B cell (primary cell): ENCODE data around the gene MAML2. TPM values are rescaled to one million over a fixed set of nuclear protein-coding genes. Genes with fewer than 3 reads are reported as not detected.

Experiments
- ATAC-seq: fragments of 200-7000 bp; cut with Tn5 transposase; one replicate; pipeline ENCODE4 v1.10.0; 2021; ENCODE audit warnings: low read depth, mild to moderate bottlenecking, moderate number of reproducible peaks, moderate library complexity
- CTCF ChIA-PET: fragments of 350-600 bp; sonication (Branson Sonifier 250); formaldehyde crosslinking; loops from one replicate; lab custom pipeline; 2021; ENCODE audit warnings: antibody characterized with exemption, inconsistent platforms; lab: Charles Lee
- POLR2A ChIA-PET: fragments of 350-600 bp; sonication (Branson Sonifier 250); formaldehyde crosslinking; loops from one replicate; lab custom pipeline; 2021; ENCODE audit warnings: antibody characterized with exemption; lab: Charles Lee
- DNase-seq: peaks from one replicate; pipeline ENCODE4 v3.0.0; 2013
- H2AFZ ChIP-seq: 2 replicates; pipeline ENCODE4 v1.6.1; 2012; ENCODE audit warnings: mild to moderate bottlenecking, low read depth, low read length; ENCODE audit not compliant: insufficient read depth, poor library complexity, severe bottlenecking
- H3K27ac ChIP-seq, 2 donors: 1 replicate in 1 of 2; 2 replicates in 1 of 2; pipeline ENCODE4 v1.5.1; 2012 to 2013; ENCODE audit warnings: low read length in 2 of 2, mild to moderate bottlenecking in 2 of 2, moderate library complexity in 1 of 2
- H3K27me3 ChIP-seq, 4 experiments: fragments of 200-600 bp in 1 of 4; sonication (generic) in 1 of 4; replicated peaks in 1 of 4; 1 replicate in 2 of 4; 2 replicates in 2 of 4; pipeline versions ENCODE4 v1.6.1 to v1.7.0; 2013 to 2016; ENCODE audit warnings: low read length in 3 of 4, mild to moderate bottlenecking in 2 of 4, mixed read lengths in 1 of 4, moderate library complexity in 1 of 4; ENCODE audit not compliant: insufficient read depth in 4 of 4, control insufficient read depth in 3 of 4; ENCODE audit errors: control extremely low read depth in 1 of 4
- H3K36me3 ChIP-seq, 2 experiments: replicated peaks in 1 of 2; 1 replicate in 1 of 2; 2 replicates in 1 of 2; pipeline versions ENCODE4 v1.6.1 to v1.7.1; 2013; ENCODE audit warnings: low read length in 1 of 2; ENCODE audit not compliant: insufficient read depth in 2 of 2, control insufficient read depth in 1 of 2; ENCODE audit errors: control extremely low read depth in 1 of 2, extremely low read depth in 1 of 2
- H3K4me1 ChIP-seq, 2 donors: fragments of 200-600 bp in 1 of 2; sonication (generic) in 1 of 2; 1 replicate in 1 of 2; 2 replicates in 1 of 2; pipeline versions ENCODE4 v1.5.1 to v1.6.1; 2013 to 2017; ENCODE audit warnings: low read length in 2 of 2; ENCODE audit not compliant: control insufficient read depth in 2 of 2, insufficient read depth in 2 of 2
- H3K4me2 ChIP-seq: replicated peaks from 2 replicates; pipeline ENCODE3; 2012; ENCODE audit warnings: mild to moderate bottlenecking, low read depth, low read length; ENCODE audit not compliant: poor library complexity, severe bottlenecking
- H3K4me3 ChIP-seq, 5 experiments: fragments of 200-600 bp in 1 of 5; sonication (generic) in 1 of 5; 1 replicate in 3 of 5; 2 replicates in 2 of 5; pipeline versions ENCODE4 v1.5.1 to v1.7.0; 2011 to 2016; ENCODE audit warnings: low read length in 4 of 5, mild to moderate bottlenecking in 4 of 5, low read depth in 2 of 5, control low read depth in 1 of 5, moderate library complexity in 1 of 5; ENCODE audit not compliant: insufficient read depth in 1 of 5; ENCODE audit errors: control extremely low read depth in 1 of 5, extremely low read depth in 1 of 5
- H3K79me2 ChIP-seq: fragments of 200-600 bp; sonication (generic); one replicate; pipeline ENCODE4 v1.6.0; 2016; ENCODE audit warnings: low read length; ENCODE audit not compliant: control insufficient read depth, insufficient read depth
- H3K9ac ChIP-seq: fragments of 200-600 bp; sonication (generic); 2 replicates; pipeline ENCODE4 v1.6.1; 2017; ENCODE audit warnings: mild to moderate bottlenecking, low read length, moderate library complexity
- H3K9me3 ChIP-seq, 3 donors: one replicate each; pipeline versions ENCODE4 v1.6.1 to v1.7.1; 2013; ENCODE audit warnings: low read length in 2 of 3; ENCODE audit not compliant: control insufficient read depth in 2 of 3, insufficient read depth in 1 of 3; ENCODE audit errors: control extremely low read depth in 1 of 3
- H4K20me1 ChIP-seq: 2 replicates; pipeline ENCODE4 v1.6.0; 2012; ENCODE audit warnings: mild to moderate bottlenecking, low read length; ENCODE audit not compliant: insufficient read depth, control insufficient read depth, poor library complexity, severe bottlenecking
- H3K27ac Mint-ChIP-seq: one replicate; pipeline ENCODE4 v1.8.0; 2021; ENCODE audit warnings: mixed read lengths
- H3K27me3 Mint-ChIP-seq: one replicate; pipeline ENCODE4 v1.8.0; 2021; ENCODE audit warnings: mixed read lengths
- H3K4me1 Mint-ChIP-seq: one replicate; pipeline ENCODE4 v1.8.0; 2021; ENCODE audit warnings: mixed read lengths
- H3K4me3 Mint-ChIP-seq: one replicate; pipeline ENCODE4 v1.8.0; 2021; ENCODE audit warnings: mixed read lengths
- H3K9me3 Mint-ChIP-seq: one replicate; pipeline ENCODE4 v1.8.0; 2022; ENCODE audit warnings: mixed read lengths; ENCODE audit not compliant: insufficient read depth
- CTCF ChIP-seq: fragments of 200-600 bp; IDR thresholded peaks from one replicate; pipeline ENCODE4 v1.8.0; 2022; ENCODE audit warnings: antibody characterized with exemption, mild to moderate bottlenecking
- EZH2 ChIP-seq: IDR thresholded peaks from 2 replicates; pipeline ENCODE4 v1.6.1; 2012; ENCODE audit warnings: borderline replicate concordance, low read depth, mild to moderate bottlenecking, moderate library complexity, low read length; ENCODE audit not compliant: insufficient read depth, poor library complexity, severe bottlenecking
- WGBS: methylation state at CpG from one replicate; pipeline ENCODE4 v1.1.5; 2013; ENCODE audit warnings: missing lambda C conversion rate; ENCODE audit not compliant: insufficient coverage; 5-methylcytosine and 5-hydroxymethylcytosine counted together
- intact Hi-C: fragments of 100-400 bp; cut with micrococcal nuclease; formaldehyde crosslinking; loops from one replicate; pipeline ENCODE4 v1.10.0; 2022
- polyA plus RNA-seq: library from polyadenylated mRNA; depleted of rRNA; stranded (reverse); fragments of >200 nt; gene quantifications from 2 replicates; pipeline ENCODE4 v1.2.3, GENCODE V29; 2012
- total RNA-seq, 2 donors: library from RNA; stranded (reverse); fragments of 120-200 nt in 1 of 2; gene quantifications; 1 replicate in 1 of 2; 2 replicates in 1 of 2; pipeline versions ENCODE4 v1.2.3 to v1.2.4, GENCODE V29; 2013 to 2022

Gene MAML2
- total and polyA plus RNA-seq, 2 donors (not counting 1 experiment from before 2014, with no cell fraction given): 10.7 to 26.4 TPM

DNA sequence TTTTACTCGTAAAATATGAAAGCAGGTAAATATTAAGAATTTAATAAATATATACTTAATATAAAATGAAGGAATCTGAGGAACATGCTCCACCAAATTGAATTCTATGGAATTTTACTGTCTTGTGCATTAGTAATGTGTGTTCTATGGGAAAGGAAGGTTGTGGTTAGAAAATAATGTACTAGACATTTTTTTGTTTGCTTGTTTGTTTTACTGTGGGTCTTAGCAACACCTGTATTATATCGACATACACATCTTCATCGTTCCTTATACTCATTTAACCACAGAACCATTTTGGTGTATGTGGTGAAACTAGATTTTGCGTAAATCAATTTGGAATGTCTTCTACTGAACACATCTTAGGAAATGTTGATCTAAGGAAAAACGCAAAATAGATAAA lies 304.9 kb downstream of the MAML2 start:
- intact Hi-C loops: no loop called here
- no peak for ATAC-seq
- TF ChIP-seq CTCF (no peak), EZH2 (no peak)
- ChIA-PET CTCF (interaction anchor here (1.0 to 1.1 kb wide), 2 partner anchors 17 to 305 kb away, joined by 3 read pairs; partner anchors contain the start of gene MAML2), POLR2A (no interaction called here)
- Histone ChIP-seq H4K20me1 (no peaks in the 10 kb centered on the region), H3K27me3 (no peaks in the 10 kb centered on the region), H3K9ac (no peak overlapping the region), H3K4me1 (no peaks in the 10 kb centered on the region), H3K27ac (no peak overlapping the region), H3K4me3 (no peak overlapping the region), H3K36me3 (no peaks in the 10 kb centered on the region), H2AFZ (no peak overlapping the region), H3K4me2 (no peak overlapping the region), H3K79me2 (peaks cover 4% of the 10 kb centered on the region), H3K9me3 (no peaks in the 10 kb centered on the region)
- H3K27ac Mint-ChIP-seq: no peak overlapping the region
- H3K4me1 Mint-ChIP-seq: peaks cover 4% of the 10 kb centered on the region
- no peaks in the 10 kb centered on the region for H3K9me3 Mint-ChIP-seq
- WGBS: no CpG with 5 or more reads among the region's 5 CpGs
- no peaks in the 10 kb centered on the region for H3K27me3 Mint-ChIP-seq
- H3K4me3 Mint-ChIP-seq: no peak overlapping the region
- DNase-seq: no peak

- no peak for DNase-seq
- Histone ChIP-seq H3K36me3 (no peaks in the 10 kb centered on the region), H4K20me1 (no peaks in the 10 kb centered on the region), H3K4me3 (no peak overlapping the region), H3K4me2 (no peak overlapping the region), H3K9ac (no peak overlapping the region), H3K4me1 (no peaks in the 10 kb centered on the region), H2AFZ (no peak overlapping the region), H3K27me3 (no peaks in the 10 kb centered on the region), H3K27ac (no peak overlapping the region), H3K79me2 (peaks cover 4% of the 10 kb centered on the region), H3K9me3 (no peaks in the 10 kb centered on the region)
- Mint-ChIP-seq H3K27ac (no peak overlapping the region), H3K9me3 (no peaks in the 10 kb centered on the region), H3K4me3 (no peak overlapping the region), H3K4me1 (peaks cover 7% of the 10 kb centered on the region), H3K27me3 (no peaks in the 10 kb centered on the region)
- ChIA-PET POLR2A (no interaction called here), CTCF (interaction anchor here (1.0 to 1.1 kb wide), 2 partner anchors 18 to 306 kb away, joined by 3 read pairs; partner anchors contain the start of gene MAML2)
- intact Hi-C loops: no loop called here
- 75% methylated on average over 1 of the region's 4 CpGs for WGBS
- ATAC-seq: no peak
- TF ChIP-seq EZH2: no peak
- TF ChIP-seq CTCF: no peak
Observed at GRCh38 chr11:96037405-96037949, 305.5 kb downstream of the MAML2 start.
